GM13976 (cell line): ENCODE results near the gene CACNB2.
"Not testable (repeated sequence)": the region's sequence is repeated elsewhere in the genome, so short reads cannot be mapped to it uniquely, and the experiment has no call there.

Source experiments
- DNase-seq: peaks from one replicate; pipeline ENCODE4 v3.0.0; 2012; ENCODE audit warnings: low spot score
- CTCF ChIP-seq: IDR thresholded peaks from 2 replicates; pipeline ENCODE4 v1.5.1; 2012; ENCODE audit warnings: borderline replicate concordance, mild to moderate bottlenecking; ENCODE audit not compliant: insufficient read depth; ENCODE audit errors: extremely low read depth, missing control alignments, control extremely low read depth
- in situ Hi-C: fragments of 300-500 bp; cut with MboI; formaldehyde crosslinking; loops from one replicate; pipeline ENCODE4 v1.12.0; 2022; ENCODE audit warnings: low sequenced_read_pairs, mixed read lengths, inconsistent platforms; ENCODE audit not compliant: unreplicated experiment

The CACNB2 gene

GRCh38 chr10:18567343-18567856 is 427.2 kb downstream of the CACNB2 start:
- in situ Hi-C loops = no loop called here
- no peak for TF ChIP-seq CTCF
- no peak for DNase-seq

- in situ Hi-C loops, DNase-seq: not testable (repeated sequence)
Observed at GRCh38 chr10:18570386-18570785, 430.2 kb downstream of the CACNB2 start.

DNA sequence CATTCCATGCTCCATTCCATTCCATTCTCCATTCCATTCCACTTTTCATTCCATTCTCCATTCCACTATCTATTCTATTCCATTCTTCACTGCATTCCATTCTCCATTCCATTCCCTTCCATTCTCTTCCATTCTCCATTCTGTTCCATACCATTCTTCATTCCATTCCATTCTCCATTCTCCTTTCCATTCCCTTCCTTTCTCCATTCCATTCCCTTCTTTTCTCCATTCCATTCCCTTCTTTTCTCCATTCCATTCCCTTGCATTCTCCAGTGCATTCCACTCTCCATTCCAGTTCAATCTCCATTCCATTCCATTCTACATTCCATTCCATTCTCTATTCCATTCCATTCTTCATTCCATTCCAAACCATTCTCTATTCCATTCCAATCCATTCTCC is 430.9 kb downstream of the CACNB2 start:
- no peak for DNase-seq
- in situ Hi-C loops = no loop called here
- TF ChIP-seq CTCF = no peak

DNA sequence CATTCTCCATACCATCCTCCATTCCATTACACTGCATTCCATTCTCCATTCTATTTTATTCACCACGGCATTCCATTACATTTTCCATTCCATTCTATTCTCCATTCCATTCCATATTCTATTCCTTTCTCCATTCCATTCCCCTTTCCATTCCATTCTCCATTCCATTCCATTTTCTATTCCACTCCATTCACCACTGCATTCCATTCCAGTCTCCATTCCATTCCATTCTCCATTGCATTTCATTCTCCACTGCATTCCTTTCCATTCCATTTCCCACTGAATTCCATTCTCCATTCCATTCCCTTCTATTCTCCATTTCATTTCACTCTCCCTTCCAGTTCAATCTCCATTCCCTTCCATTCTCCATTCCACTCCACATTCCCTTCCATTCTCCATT is 431.6 kb downstream of the CACNB2 start:
- TF ChIP-seq CTCF = no peak
- no peak for DNase-seq
- in situ Hi-C loops = no loop called here

- no peak for TF ChIP-seq CTCF
- no peak for DNase-seq
- in situ Hi-C loops = no loop called here
Observed at GRCh38 chr10:18572959-18573561, 432.8 kb downstream of the CACNB2 start.

DNA sequence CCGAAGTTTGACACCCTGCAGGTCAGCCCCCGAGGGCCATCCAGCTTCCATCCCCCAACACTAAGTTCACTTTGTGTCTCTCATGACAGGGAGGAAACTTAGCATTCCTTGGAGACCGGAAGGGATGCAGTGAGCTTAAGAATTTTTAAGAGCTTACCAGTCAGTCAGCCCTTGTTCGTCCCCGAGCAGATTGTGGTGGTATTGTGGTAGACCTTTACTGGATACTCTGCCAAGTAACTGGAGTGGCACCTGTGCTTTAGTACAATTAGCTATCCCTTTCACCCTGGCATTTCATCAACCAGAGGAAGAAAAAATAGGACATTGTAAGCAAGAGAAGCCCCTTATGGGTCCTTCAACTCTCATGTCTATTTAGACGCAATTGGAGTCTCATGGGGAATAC is 436.4 kb downstream of the CACNB2 start:
- no peak for DNase-seq
- no peak for TF ChIP-seq CTCF
- in situ Hi-C loops = no loop called here

- no peak for DNase-seq
- in situ Hi-C loops = no loop called here
Observed at GRCh38 chr10:18577823-18578685, 437.8 kb downstream of the CACNB2 start.

More at GRCh38 chr10:18577823-18578685, 437.8 kb downstream of the CACNB2 start:
- no peak for TF ChIP-seq CTCF
